Breast epithelium (tissue), 3 donors: Measurements from ENCODE around the gene CDH4.

Experiments
- POLR2A ChIP-seq: fragments of 450-650 bp; IDR thresholded peaks from one replicate; pipeline ENCODE4 v1.6.1; 2016; ENCODE audit warnings: antibody characterized with exemption, mild to moderate bottlenecking, moderate library complexity
- POLR2AphosphoS5 ChIP-seq, 3 donors: sonication (generic); formaldehyde crosslinking; IDR thresholded peaks; one replicate each; pipeline ENCODE4 v1.6.1; 2017; ENCODE audit warnings: antibody characterized with exemption in 3 of 3
- TF ChIP-seq, protein P1 (sequence below), 3 donors: fragments of 450-650 bp; IDR thresholded peaks; one replicate each; pipeline ENCODE4 v1.5.1; 2016 to 2017; ENCODE audit warnings: antibody characterized with exemption in 3 of 3, mild to moderate bottlenecking in 3 of 3, moderate library complexity in 3 of 3

- TF ChIP-seq, protein P1, sequence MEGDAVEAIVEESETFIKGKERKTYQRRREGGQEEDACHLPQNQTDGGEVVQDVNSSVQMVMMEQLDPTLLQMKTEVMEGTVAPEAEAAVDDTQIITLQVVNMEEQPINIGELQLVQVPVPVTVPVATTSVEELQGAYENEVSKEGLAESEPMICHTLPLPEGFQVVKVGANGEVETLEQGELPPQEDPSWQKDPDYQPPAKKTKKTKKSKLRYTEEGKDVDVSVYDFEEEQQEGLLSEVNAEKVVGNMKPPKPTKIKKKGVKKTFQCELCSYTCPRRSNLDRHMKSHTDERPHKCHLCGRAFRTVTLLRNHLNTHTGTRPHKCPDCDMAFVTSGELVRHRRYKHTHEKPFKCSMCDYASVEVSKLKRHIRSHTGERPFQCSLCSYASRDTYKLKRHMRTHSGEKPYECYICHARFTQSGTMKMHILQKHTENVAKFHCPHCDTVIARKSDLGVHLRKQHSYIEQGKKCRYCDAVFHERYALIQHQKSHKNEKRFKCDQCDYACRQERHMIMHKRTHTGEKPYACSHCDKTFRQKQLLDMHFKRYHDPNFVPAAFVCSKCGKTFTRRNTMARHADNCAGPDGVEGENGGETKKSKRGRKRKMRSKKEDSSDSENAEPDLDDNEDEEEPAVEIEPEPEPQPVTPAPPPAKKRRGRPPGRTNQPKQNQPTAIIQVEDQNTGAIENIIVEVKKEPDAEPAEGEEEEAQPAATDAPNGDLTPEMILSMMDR (IDR thresholded peaks at IDR 0.05), result no peak
- TF ChIP-seq POLR2AphosphoS5 (IDR thresholded peaks at IDR 0.05) (no peak), POLR2A (no peak)
Measured at GRCh38 chr20:61949714-61950640, 697.9 kb downstream of the CDH4 start.
